HK-2 (cell line): ENCODE results near the gene RASSF5.

Experiments
- DNase-seq: peaks from one replicate; pipeline ENCODE4 v3.0.0-alpha.2; 2018; ENCODE audit not compliant: unreplicated experiment

RASSF5 gene

GRCh38 chr1:206547104-206547503, 39.8 kb downstream of the RASSF5 start:
- no peak for DNase-seq

GRCh38 chr1:206550446-206550845, 43.1 kb downstream of the RASSF5 start:
- no peak for DNase-seq

- no peak for DNase-seq
These were observed 44.1 kb downstream of the RASSF5 start for GRCh38 chr1:206551296-206551985.

- no peak for DNase-seq
These were observed 44.6 kb downstream of the RASSF5 start for GRCh38 chr1:206551986-206552326.

- DNase-seq: no peak
These were observed 46.9 kb downstream of the RASSF5 start for GRCh38 chr1:206554211-206554610.

GRCh38 chr1:206554701-206555472, 47.6 kb downstream of the RASSF5 start:
- DNase-seq: no peak

- no peak for DNase-seq
These were observed 48.2 kb downstream of the RASSF5 start for GRCh38 chr1:206555473-206555935.

- DNase-seq: no peak
These were observed 48.9 kb downstream of the RASSF5 start for GRCh38 chr1:206556047-206556749.

GRCh38 chr1:206556750-206557635, 49.7 kb downstream of the RASSF5 start:
- DNase-seq: peak; percentile 80

- no peak for DNase-seq
These were observed 50.5 kb downstream of the RASSF5 start for GRCh38 chr1:206557636-206558473.

GRCh38 chr1:206558794-206559671, 51.7 kb downstream of the RASSF5 start:
- DNase-seq: no peak

GRCh38 chr1:206559672-206559995, 52.3 kb downstream of the RASSF5 start:
- DNase-seq: no peak

GRCh38 chr1:206560007-206560716, 52.8 kb downstream of the RASSF5 start:
- no peak for DNase-seq

GRCh38 chr1:206563367-206564207, 56.3 kb downstream of the RASSF5 start:
- no peak for DNase-seq

GRCh38 chr1:206565995-206566394, 58.7 kb downstream of the RASSF5 start:
- DNase-seq: no peak

GRCh38 chr1:206566999-206567398, 59.7 kb downstream of the RASSF5 start:
- no peak for DNase-seq

GRCh38 chr1:206568256-206568655, 60.9 kb downstream of the RASSF5 start:
- DNase-seq: no peak

- no peak for DNase-seq
These were observed 61.5 kb downstream of the RASSF5 start for GRCh38 chr1:206568779-206569352.
